Tibial artery (tissue), 4 donors: Measurements from ENCODE around the gene ELF1.

Experiments
- DNase-seq, 2 donors: peaks; one replicate each; pipeline ENCODE4 v3.0.0-alpha.2; 2019
- H3K27ac ChIP-seq, 2 donors: fragments of 200-600 bp; sonication (generic) in 1 of 2; 1 replicate in 1 of 2; 2 replicates in 1 of 2; pipeline ENCODE4 v1.5.1; 2018 to 2019; ENCODE audit warnings: mild to moderate bottlenecking in 1 of 2
- H3K27me3 ChIP-seq, 2 donors: fragments of 200-600 bp; sonication (generic) in 1 of 2; one replicate each; pipeline versions ENCODE4 v1.5.1 to v1.6.0; 2016 to 2019
- H3K36me3 ChIP-seq, 3 donors: fragments of 200-600 bp; sonication (generic) in 2 of 3; one replicate each; pipeline ENCODE4 v1.5.1; 2016 to 2019; ENCODE audit warnings: mild to moderate bottlenecking in 2 of 3
- H3K4me1 ChIP-seq, 4 donors: fragments of 200-600 bp; sonication (generic) in 2 of 4; 1 replicate in 3 of 4; 2 replicates in 1 of 4; pipeline ENCODE4 v1.5.1; 2016 to 2019
- H3K4me3 ChIP-seq, 2 donors: fragments of 200-600 bp; sonication (generic) in 1 of 2; 1 replicate in 1 of 2; 2 replicates in 1 of 2; pipeline ENCODE4 v1.5.1; 2018 to 2019; ENCODE audit warnings: mild to moderate bottlenecking in 2 of 2
- H3K9me3 ChIP-seq, 3 donors: fragments of 200-600 bp; sonication (generic) in 1 of 3; one replicate each; pipeline ENCODE4 v1.5.1; 2016 to 2019
- CTCF ChIP-seq, 2 experiments: fragments of 200-600 bp in 1 of 2; fragments of 450-650 bp in 1 of 2; IDR thresholded peaks; one replicate each; pipeline ENCODE4 v1.5.1; 2017 to 2019; ENCODE audit warnings: antibody characterized with exemption in 2 of 2, mild to moderate bottlenecking in 1 of 2, moderate library complexity in 1 of 2
- intact Hi-C: fragments of 100-400 bp; cut with DNase I; formaldehyde crosslinking; loops from one replicate; pipeline ENCODE4 v1.15.0; 2023; ENCODE audit warnings: low total_unique reads

ELF1 gene

GRCh38 chr13:41060724-41061074 lies 41.6 kb upstream of the ELF1 start:
- H3K27me3 ChIP-seq, result no peaks in the 10 kb centered on the region
- peak overlapping the region; percentile 95 to 97 for H3K27ac ChIP-seq
- peaks cover 0 to 1% (median under 1%) of the 10 kb centered on the region in 3 donors for H3K36me3 ChIP-seq
- DNase-seq, result peak; percentile 79 to 90
- H3K4me1 ChIP-seq, result peaks cover 0 to 65% (median 41%) of the 10 kb centered on the region in 4 donors
- intact Hi-C loops, result no loop called here
- peak overlapping the region; percentile 76 to 79 for H3K4me3 ChIP-seq
- H3K9me3 ChIP-seq, result no peaks in the 10 kb centered on the region
- no peak for TF ChIP-seq CTCF (IDR thresholded peaks at IDR 0.05)

DNA sequence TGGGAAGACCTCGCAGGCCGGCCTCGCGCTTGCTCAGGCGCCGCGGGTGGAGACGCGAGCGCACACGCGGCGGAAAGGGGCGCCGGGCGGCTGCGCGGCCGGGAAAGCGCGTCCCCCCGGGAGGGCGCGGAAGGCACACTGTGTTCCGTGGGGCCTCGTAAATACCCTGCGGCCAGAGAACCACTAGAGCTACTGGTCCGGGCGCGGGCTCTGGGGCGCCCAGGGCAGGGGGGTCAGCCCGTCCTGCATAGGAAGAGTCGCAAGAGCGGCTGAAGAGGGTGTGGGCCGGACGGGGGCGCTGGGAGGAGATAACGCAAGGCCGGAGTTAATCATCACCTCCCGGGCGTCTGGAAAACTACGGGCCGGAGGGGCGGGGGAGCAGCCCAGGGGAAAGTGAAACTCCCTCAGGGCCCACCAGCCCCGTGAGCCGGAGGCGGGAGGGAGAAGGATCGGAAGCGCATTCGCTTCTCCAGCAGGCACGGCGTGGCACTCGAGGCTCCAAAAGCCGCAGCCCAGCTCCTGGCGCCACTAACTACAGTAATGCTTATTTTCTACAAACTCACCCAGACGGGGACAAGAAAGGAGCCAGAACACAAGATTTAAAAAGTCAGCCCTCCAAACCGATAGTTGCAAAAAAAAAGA lies 41.1 kb upstream of the ELF1 start:
- no peak for TF ChIP-seq CTCF (IDR thresholded peaks at IDR 0.05)
- Histone ChIP-seq H3K27me3 (no peaks in the 10 kb centered on the region), H3K27ac (peak overlapping the region; percentile 95 to 97), H3K9me3 (no peaks in the 10 kb centered on the region), H3K4me1 (peaks cover 0 to 65% (median 41%) of the 10 kb centered on the region in 4 donors), H3K36me3 (no peaks in the 10 kb centered on the region), H3K4me3 (peak overlapping the region; percentile 76 to 79)
- DNase-seq, result peak; percentile 88 to 92
- intact Hi-C loops, result no loop called here

DNA sequence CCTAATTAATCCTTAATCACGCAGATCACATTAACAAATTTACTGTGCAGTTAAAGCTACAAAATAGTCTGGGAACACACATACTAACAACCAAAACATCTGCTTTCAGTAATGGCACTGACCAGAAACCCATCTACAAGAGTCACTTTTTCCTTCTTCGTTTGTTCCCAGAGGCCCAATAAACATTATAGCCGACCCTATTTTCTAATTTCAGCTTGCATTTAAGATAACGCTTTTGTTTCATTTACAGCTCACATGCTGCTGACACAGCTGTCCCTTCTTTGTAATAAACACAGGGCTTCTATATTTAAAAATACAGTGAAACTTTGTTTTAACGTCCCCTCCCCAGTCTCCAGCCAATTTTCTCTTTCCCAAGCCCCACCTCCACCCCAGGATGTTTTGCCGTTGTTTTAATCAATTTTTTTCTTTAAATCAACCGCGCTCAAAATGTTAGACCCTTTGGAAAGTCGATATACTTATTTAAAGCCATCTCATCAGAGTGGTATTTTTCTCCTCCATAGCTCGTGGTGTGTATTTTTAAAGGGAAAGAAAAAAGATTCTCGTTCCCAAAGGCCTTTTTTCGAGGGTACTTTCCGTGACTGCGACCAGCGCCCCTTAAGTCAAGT lies 40.5 kb upstream of the ELF1 start:
- intact Hi-C loops, result loop anchor here (10.0 kb wide), 1 partner anchor 285 kb away; the partner anchor contains the start of gene MRPS31
- H3K27me3 ChIP-seq, result no peaks in the 10 kb centered on the region
- no peak for TF ChIP-seq CTCF (IDR thresholded peaks at IDR 0.05)
- no peaks in the 10 kb centered on the region for H3K36me3 ChIP-seq
- peaks cover 0 to 65% (median 39%) of the 10 kb centered on the region in 4 donors for H3K4me1 ChIP-seq
- DNase-seq, result no peak
- peak overlapping the region; percentile 76 to 79 for H3K4me3 ChIP-seq
- peak overlapping the region; percentile 95 to 97 for H3K27ac ChIP-seq
- H3K9me3 ChIP-seq, result no peaks in the 10 kb centered on the region

- H3K4me1 ChIP-seq, result peaks cover 0 to 65% (median 35%) of the 10 kb centered on the region in 4 donors
- peak overlapping the region; percentile 95 to 97 for H3K27ac ChIP-seq
- no peaks in the 10 kb centered on the region for H3K9me3 ChIP-seq
- no peaks in the 10 kb centered on the region for H3K27me3 ChIP-seq
- no peak for DNase-seq
- no peaks in the 10 kb centered on the region for H3K36me3 ChIP-seq
- H3K4me3 ChIP-seq, result peak overlapping the region; percentile 76 to 79
- TF ChIP-seq CTCF (IDR thresholded peaks at IDR 0.05), result no peak
- intact Hi-C loops, result loop anchor here (10.0 kb wide), 1 partner anchor 284 kb away; the partner anchor contains the start of gene MRPS31
Observed at GRCh38 chr13:41058295-41059070, 39.4 kb upstream of the ELF1 start.

- Histone ChIP-seq H3K36me3 (no peaks in the 10 kb centered on the region), H3K9me3 (no peaks in the 10 kb centered on the region), H3K4me1 (peaks cover 0 to 68% (median 36%) of the 10 kb centered on the region in 4 donors), H3K27me3 (no peaks in the 10 kb centered on the region), H3K27ac (peak overlapping the region in 1 of 2 donors; percentile 7), H3K4me3 (no peak overlapping the region)
- no peak for TF ChIP-seq CTCF (IDR thresholded peaks at IDR 0.05)
- intact Hi-C loops, result loop anchor here (10.0 kb wide), 1 partner anchor 282 kb away; the partner anchor contains the start of gene MRPS31
- no peak for DNase-seq
Observed at GRCh38 chr13:41056826-41057711, 38.0 kb upstream of the ELF1 start.
